Keratinocyte (primary cell): ENCODE data around the gene P2RX3.

ENCODE experiments used
- EZH2 ChIP-seq: IDR thresholded peaks from one replicate; pipeline ENCODE4 v1.6.1; 2012; ENCODE audit warnings: inconsistent platforms, mild to moderate bottlenecking, low read length, moderate library complexity
- TF ChIP-seq, protein P1 (sequence below), 3 experiments: IDR thresholded peaks in 1 of 3; conservative IDR thresholded peaks in 1 of 3; optimal IDR thresholded peaks in 1 of 3; 2 replicates in 2 of 3; 3 replicates in 1 of 3; pipeline versions ENCODE3 to v1.5.1; 2011; ENCODE audit warnings: low read length in 3 of 3, mild to moderate bottlenecking in 3 of 3, moderate library complexity in 2 of 3, control low read depth in 1 of 3, inconsistent platforms in 1 of 3; ENCODE audit not compliant: insufficient read depth in 2 of 3; ENCODE audit errors: extremely low read depth in 1 of 3

DNA sequence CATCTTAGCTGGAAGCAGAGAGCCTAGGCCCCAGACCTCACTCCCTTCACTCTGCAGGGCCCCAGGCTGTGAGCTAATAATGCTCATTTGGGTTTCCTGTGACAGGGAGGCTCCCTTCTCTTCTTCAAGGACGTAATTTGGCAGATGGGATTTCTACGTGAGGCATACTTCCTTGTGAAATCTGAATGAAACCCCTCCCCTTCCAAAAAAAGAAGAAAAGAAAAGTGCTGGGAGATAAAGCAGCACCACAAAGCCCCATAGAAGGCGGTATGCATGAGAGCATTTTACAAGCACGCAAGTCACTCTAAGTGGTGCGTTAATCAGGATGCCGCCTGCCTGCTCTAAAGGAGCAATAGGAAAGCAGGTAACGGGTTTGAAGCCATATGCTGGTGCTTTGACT, 5.7 kb downstream of the P2RX3 start:
- TF ChIP-seq, protein P1, sequence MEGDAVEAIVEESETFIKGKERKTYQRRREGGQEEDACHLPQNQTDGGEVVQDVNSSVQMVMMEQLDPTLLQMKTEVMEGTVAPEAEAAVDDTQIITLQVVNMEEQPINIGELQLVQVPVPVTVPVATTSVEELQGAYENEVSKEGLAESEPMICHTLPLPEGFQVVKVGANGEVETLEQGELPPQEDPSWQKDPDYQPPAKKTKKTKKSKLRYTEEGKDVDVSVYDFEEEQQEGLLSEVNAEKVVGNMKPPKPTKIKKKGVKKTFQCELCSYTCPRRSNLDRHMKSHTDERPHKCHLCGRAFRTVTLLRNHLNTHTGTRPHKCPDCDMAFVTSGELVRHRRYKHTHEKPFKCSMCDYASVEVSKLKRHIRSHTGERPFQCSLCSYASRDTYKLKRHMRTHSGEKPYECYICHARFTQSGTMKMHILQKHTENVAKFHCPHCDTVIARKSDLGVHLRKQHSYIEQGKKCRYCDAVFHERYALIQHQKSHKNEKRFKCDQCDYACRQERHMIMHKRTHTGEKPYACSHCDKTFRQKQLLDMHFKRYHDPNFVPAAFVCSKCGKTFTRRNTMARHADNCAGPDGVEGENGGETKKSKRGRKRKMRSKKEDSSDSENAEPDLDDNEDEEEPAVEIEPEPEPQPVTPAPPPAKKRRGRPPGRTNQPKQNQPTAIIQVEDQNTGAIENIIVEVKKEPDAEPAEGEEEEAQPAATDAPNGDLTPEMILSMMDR (optimal IDR thresholded peaks at IDR 0.05 in 1 of 3, IDR thresholded peaks at IDR 0.05 in 1 of 3, conservative IDR thresholded peaks at IDR 0.05 in 1 of 3; ENCODE audit: extremely low read depth in 1 of 3, insufficient read depth in 2 of 3, low read length in 3 of 3), result no peak
- no peak for TF ChIP-seq EZH2
